Measurements from ENCODE around the gene CAPN5. TPM values are rescaled to one million over a fixed set of nuclear protein-coding genes. Genes with fewer than 3 reads are reported as not detected.

The CAPN5 gene
- total RNA-seq, 1 donor from 2014 or later, result 29.7 TPM

- Mint-ChIP-seq H3K4me3 (ENCODE audit: unreplicated experiment) (peak overlapping the region; percentile 53), H3K27ac (ENCODE audit: unreplicated experiment) (no peak overlapping the region), H3K36me3 (ENCODE audit: low read depth, unreplicated experiment) (peaks cover 3% of the 10 kb centered on the region), H3K4me1 (ENCODE audit: unreplicated experiment) (peaks cover 25% of the 10 kb centered on the region), H3K9me3 (ENCODE audit: unreplicated experiment) (no peaks in the 10 kb centered on the region), H3K27me3 (ENCODE audit: unreplicated experiment) (peaks cover 20% of the 10 kb centered on the region)
- no peak for DNase-seq (ENCODE audit: low spot score)
- no peak for TF ChIP-seq CTCF (IDR thresholded peaks at IDR 0.05; ENCODE audit: unreplicated experiment)
Observed at GRCh38 chr11:77143405-77144020, 76.7 kb downstream of the CAPN5 start.

- no peak overlapping the region for H3K4me3 Mint-ChIP-seq (ENCODE audit: unreplicated experiment)
- peaks cover 17% of the 10 kb centered on the region for H3K4me1 Mint-ChIP-seq (ENCODE audit: unreplicated experiment)
- H3K27me3 Mint-ChIP-seq (ENCODE audit: unreplicated experiment), result peaks cover 13% of the 10 kb centered on the region
- TF ChIP-seq CTCF (IDR thresholded peaks at IDR 0.05; ENCODE audit: unreplicated experiment), result no peak
- no peak for DNase-seq (ENCODE audit: low spot score)
- no peak overlapping the region for H3K27ac Mint-ChIP-seq (ENCODE audit: unreplicated experiment)
- peaks cover 3% of the 10 kb centered on the region for H3K36me3 Mint-ChIP-seq (ENCODE audit: low read depth, unreplicated experiment)
- H3K9me3 Mint-ChIP-seq (ENCODE audit: unreplicated experiment), result no peaks in the 10 kb centered on the region
Observed at GRCh38 chr11:77144196-77144856, 77.6 kb downstream of the CAPN5 start.

- peaks cover 3% of the 10 kb centered on the region for H3K36me3 Mint-ChIP-seq (ENCODE audit: low read depth, unreplicated experiment)
- H3K27me3 Mint-ChIP-seq (ENCODE audit: unreplicated experiment), result peaks cover 11% of the 10 kb centered on the region
- H3K27ac Mint-ChIP-seq (ENCODE audit: unreplicated experiment), result no peak overlapping the region
- no peaks in the 10 kb centered on the region for H3K9me3 Mint-ChIP-seq (ENCODE audit: unreplicated experiment)
- H3K4me1 Mint-ChIP-seq (ENCODE audit: unreplicated experiment), result peaks cover 12% of the 10 kb centered on the region
- no peak overlapping the region for H3K4me3 Mint-ChIP-seq (ENCODE audit: unreplicated experiment)
- DNase-seq (ENCODE audit: low spot score), result no peak
- no peak for TF ChIP-seq CTCF (IDR thresholded peaks at IDR 0.05; ENCODE audit: unreplicated experiment)
Observed at GRCh38 chr11:77144857-77145428, 78.2 kb downstream of the CAPN5 start.

GRCh38 chr11:77146261-77147035 lies 79.7 kb downstream of the CAPN5 start:
- no peak for DNase-seq (ENCODE audit: low spot score)
- H3K4me3 Mint-ChIP-seq (ENCODE audit: unreplicated experiment), result no peak overlapping the region
- H3K27ac Mint-ChIP-seq (ENCODE audit: unreplicated experiment), result no peak overlapping the region
- no peak for TF ChIP-seq CTCF (IDR thresholded peaks at IDR 0.05; ENCODE audit: unreplicated experiment)
- peaks cover 4% of the 10 kb centered on the region for H3K4me1 Mint-ChIP-seq (ENCODE audit: unreplicated experiment)
- H3K9me3 Mint-ChIP-seq (ENCODE audit: unreplicated experiment), result no peaks in the 10 kb centered on the region
- peaks cover 10% of the 10 kb centered on the region for H3K27me3 Mint-ChIP-seq (ENCODE audit: unreplicated experiment)
- H3K36me3 Mint-ChIP-seq (ENCODE audit: low read depth, unreplicated experiment), result peaks cover 3% of the 10 kb centered on the region
